Epithelial cell of proximal tubule (primary cell): Measurements from ENCODE around the gene ARHGEF1. TPM values are rescaled to one million over a fixed set of nuclear protein-coding genes. Genes with fewer than 3 reads are reported as not detected.

ENCODE experiments used
- DNase-seq: peaks from one replicate; pipeline ENCODE4 v3.0.0-alpha.2; 2011; ENCODE audit warnings: low read depth
- H3K4me3 ChIP-seq: 2 replicates; pipeline ENCODE4 v1.5.1; 2011; ENCODE audit warnings: low read depth, mild to moderate bottlenecking, low read length
- total RNA-seq: library from RNA; depleted of rRNA; stranded (reverse); fragments of >200 nt; gene quantifications from 2 replicates; pipeline ENCODE4 v1.2.3, GENCODE V29; 2015
- TF ChIP-seq, protein P1 (sequence below): conservative IDR thresholded peaks from 2 replicates; pipeline ENCODE4 v1.5.1; 2012; ENCODE audit warnings: low read depth, mild to moderate bottlenecking, low read length

The ARHGEF1 gene
- total RNA-seq, 1 donor from 2014 or later = 65.9 TPM

DNA sequence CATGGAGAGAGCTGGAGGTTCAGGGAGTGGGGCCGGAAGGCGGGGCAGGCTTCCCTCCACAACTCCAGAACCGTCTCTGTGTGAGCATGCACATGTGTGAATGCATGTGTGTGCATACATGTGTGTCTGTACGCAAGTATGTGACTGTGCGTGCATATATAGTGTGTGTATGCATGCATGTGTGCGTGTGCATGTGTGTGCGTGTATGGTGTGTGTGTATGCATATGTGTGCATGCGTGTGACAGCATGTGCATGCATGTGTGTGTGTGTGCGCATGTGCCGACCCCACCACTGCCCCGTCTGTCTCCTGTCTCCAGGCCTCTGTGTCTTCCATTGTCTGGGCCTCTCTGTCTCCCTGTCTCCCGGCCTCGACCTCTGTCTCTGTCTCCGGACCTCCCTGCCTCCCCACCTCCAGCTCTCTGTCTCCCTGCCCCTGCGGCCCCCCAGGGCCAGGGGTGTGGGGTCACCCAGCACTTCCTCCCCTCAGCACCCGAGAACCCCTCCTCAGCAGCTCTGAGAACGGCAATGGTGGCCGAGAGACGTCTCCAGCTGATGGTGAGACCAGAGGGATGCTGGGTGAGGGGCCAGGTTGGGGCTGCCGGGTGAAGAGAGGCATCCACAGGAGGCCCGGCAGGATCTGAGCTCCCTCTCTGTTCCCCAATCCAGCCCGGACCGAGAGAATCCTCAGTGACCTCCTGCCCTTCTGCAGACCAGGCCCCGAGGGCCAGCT, 22.5 kb downstream of the ARHGEF1 start:
- TF ChIP-seq, protein P1, sequence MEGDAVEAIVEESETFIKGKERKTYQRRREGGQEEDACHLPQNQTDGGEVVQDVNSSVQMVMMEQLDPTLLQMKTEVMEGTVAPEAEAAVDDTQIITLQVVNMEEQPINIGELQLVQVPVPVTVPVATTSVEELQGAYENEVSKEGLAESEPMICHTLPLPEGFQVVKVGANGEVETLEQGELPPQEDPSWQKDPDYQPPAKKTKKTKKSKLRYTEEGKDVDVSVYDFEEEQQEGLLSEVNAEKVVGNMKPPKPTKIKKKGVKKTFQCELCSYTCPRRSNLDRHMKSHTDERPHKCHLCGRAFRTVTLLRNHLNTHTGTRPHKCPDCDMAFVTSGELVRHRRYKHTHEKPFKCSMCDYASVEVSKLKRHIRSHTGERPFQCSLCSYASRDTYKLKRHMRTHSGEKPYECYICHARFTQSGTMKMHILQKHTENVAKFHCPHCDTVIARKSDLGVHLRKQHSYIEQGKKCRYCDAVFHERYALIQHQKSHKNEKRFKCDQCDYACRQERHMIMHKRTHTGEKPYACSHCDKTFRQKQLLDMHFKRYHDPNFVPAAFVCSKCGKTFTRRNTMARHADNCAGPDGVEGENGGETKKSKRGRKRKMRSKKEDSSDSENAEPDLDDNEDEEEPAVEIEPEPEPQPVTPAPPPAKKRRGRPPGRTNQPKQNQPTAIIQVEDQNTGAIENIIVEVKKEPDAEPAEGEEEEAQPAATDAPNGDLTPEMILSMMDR = no peak
- no peak for DNase-seq
- H3K4me3 ChIP-seq = no peak overlapping the region

DNA sequence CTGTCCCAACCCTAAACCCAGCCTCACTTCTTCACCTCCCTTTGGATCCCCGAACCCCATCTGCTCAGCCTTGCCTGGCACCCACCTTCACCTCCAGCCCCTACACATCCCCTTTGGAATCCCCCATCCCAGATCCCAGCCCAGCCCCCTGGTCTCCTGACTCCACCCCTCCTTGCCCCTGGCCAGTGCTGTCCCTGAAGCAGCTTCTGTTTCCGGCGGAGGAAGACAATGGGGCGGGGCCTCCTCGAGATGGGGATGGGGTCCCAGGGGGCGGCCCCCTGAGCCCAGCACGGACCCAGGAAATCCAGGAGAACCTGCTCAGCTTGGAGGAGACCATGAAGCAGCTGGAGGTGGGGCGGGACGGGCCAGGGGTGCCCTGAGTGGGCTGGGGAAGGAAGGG, 23.3 kb downstream of the ARHGEF1 start:
- no peak for DNase-seq
- TF ChIP-seq, protein P1 = no peak
- no peak overlapping the region for H3K4me3 ChIP-seq

DNA sequence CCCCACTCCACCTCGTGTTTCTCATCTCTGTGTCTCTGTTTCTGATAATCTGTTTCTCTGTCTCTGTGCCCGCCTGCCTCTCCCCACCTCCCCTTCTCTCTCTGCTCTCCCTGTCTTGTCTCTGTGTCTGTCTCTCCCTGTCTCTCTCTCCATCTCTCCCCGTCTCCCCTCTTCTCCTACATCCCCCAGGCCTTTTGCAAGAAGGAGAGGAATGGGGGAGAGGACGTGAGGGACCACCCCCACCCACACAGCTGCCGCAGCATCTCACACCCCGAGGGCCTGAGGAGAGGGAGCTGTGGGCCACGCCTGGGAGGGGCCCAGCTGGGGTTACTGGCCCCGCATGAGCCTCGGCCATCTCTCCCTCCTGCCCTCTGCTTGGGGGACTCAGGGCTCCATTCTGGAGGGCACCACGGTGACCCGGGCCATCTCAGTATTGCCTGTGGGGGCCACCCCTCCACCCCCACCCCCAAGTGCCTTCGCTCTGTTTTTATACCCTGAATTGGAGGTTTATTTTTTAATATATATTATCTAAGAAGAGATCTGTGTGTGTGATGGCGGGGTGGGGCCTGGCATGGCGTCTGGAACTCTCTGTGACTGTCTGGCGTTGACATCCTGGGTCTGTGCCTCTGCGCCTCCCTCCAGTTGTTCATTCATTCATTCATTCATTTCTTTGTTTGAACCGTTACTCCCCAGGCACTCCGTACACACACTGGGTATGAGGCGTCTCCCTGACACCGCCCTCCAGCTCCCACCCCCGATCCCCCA, 24.1 kb downstream of the ARHGEF1 start:
- TF ChIP-seq, protein P1 = no peak
- H3K4me3 ChIP-seq = no peak overlapping the region

DNA sequence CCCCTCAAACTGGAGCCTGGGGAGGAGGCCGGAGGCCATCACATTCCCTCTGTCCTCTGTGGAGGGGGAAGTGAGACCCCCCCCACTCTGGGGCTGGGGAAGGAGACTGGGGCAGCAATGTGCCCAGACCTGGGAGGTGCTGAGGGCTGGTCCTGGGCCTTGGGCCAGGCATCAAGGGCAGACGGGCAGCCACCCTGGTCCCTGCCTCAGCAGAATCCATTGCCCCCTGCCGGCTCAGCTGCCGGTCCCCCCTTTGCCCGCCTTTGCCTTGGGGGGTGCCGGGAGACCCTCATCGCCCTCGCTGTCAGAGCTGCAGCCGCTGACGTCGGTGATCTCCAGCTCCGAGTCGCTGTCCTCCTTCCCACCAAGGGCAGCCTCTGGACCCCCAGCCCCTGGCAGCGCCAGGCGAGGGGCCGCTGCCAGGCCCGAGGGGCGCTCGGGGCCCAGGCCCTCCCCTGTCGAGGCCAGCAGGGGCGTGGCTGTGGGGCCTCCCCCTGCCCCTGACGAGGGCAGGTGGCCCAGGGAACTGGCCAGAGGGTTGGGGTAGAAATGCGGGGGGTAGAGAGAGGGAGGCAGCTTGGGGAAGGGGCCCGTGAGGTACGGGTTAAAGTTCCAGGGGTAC, 25.1 kb downstream of the ARHGEF1 start:
- no peak overlapping the region for H3K4me3 ChIP-seq
- TF ChIP-seq, protein P1 = no peak
- DNase-seq = no peak

More for the DNA sequence above, 24.1 kb downstream of the ARHGEF1 start:
- DNase-seq = no peak

DNA sequence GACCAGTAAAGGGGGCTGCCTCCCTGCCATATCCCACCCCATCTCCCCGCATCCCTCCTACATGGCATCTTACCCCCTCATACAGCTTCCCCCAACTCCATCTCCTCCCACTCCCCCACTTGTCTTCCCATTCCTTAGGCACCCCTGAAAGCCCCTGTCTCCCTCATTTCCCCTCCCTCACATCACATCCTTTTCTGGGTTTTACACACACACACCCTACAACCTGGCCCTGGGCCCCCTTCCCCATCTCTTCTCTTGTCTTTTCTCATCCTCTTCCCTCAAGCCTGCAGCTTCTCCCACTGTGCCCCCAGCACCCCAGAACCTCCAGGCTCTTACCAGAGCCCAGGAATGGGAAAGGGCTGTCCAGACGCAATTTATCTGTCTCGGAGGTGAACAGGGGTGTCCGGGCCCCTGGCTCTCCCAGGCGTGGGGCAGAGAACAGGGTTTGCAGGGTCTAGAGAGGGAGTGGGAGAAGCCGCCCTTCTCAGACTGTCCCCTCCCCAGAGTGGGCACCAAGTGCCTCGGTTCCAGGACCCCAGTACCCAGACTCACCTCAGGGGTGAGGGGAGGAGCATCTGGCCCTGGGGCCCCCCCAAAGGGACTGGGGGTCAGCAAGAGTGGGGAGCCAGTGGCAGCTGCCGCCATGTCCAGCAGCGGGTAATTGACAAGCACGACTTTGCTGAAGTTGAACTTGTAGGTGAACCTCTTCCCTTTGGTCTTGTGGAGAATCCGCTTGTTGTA, 25.9 kb downstream of the ARHGEF1 start:
- no peak overlapping the region for H3K4me3 ChIP-seq
- TF ChIP-seq, protein P1 = no peak
- DNase-seq = no peak

DNA sequence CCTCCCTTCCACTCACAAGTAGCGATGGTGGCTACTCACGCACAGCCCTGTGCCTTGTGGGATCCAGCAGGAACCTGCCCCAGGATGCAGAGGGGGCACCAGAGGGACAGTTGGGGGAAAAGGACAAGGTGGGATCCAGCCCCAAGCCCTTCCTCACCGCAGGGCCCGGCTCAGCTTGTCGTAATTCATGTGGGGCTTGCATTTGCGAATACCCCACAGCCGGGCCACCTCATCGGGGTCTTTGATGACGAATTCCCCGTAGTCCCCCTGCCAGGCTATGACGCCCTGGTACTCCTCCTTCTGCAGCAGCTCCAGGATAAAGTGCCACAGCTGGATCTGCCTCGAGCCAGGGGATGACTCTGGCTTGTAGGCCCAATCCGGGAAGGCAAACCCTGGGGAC, 26.7 kb downstream of the ARHGEF1 start:
- no peak for DNase-seq
- no peak overlapping the region for H3K4me3 ChIP-seq
- TF ChIP-seq, protein P1 = no peak
